ENCODE data around the gene FASN. TPM values are rescaled to one million over a fixed set of nuclear protein-coding genes. Genes with fewer than 3 reads are reported as not detected.
A peak's percentile ranks its signal among the peaks of the same experiment; 100 is the strongest.
"Not testable (repeated sequence)": the region's sequence is repeated elsewhere in the genome, so short reads cannot be mapped to it uniquely, and the experiment has no call there.

FASN gene
- total and polyA plus RNA-seq, 8 donors = 22.8 to 268 (median 81.6) TPM

DNA sequence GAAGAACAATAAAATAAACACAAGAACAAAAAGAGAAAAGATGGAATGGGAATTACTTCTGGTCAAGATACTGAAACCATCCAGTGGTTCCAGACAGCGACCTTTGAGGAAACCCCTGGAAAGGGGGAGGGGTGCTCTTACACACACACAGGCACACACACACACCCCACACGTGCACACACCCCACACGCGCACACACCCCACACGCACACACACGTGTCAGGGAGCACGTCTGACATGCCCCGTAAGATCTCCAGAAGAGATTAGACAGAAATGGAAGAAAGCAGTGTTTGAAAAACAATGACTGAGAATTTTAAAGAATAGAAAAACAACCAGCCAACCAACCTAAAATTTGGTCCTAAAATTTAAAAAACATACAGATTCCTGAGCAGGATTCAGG, 45.3 kb upstream of the FASN start:
- no peaks in the 10 kb centered on the region for H3K27me3 ChIP-seq
- intact Hi-C loops (cut with DNase I; ENCODE audit: low total_unique reads) = no loop called here
- no peak overlapping the region for H3K4me3 ChIP-seq
- WGBS, 5 donors = 82 to 94% (median 89%) methylated on average over 8 of the region's 8 CpGs
- H3K4me1 ChIP-seq = no peaks in the 10 kb centered on the region
- no peaks in the 10 kb centered on the region for H3K9me3 ChIP-seq
- H3K27ac ChIP-seq = no peak overlapping the region
- DNase-seq = no peak
- TF ChIP-seq CTCF (IDR thresholded peaks at IDR 0.05) (no peak), EP300 (IDR thresholded peaks at IDR 0.05) (no peak), POLR2AphosphoS5 (IDR thresholded peaks at IDR 0.05) (no peak), POLR2A (IDR thresholded peaks at IDR 0.05) (no peak)
- peaks cover 0 to 20% (median 9%) of the 10 kb centered on the region in 4 donors for H3K36me3 ChIP-seq

DNA sequence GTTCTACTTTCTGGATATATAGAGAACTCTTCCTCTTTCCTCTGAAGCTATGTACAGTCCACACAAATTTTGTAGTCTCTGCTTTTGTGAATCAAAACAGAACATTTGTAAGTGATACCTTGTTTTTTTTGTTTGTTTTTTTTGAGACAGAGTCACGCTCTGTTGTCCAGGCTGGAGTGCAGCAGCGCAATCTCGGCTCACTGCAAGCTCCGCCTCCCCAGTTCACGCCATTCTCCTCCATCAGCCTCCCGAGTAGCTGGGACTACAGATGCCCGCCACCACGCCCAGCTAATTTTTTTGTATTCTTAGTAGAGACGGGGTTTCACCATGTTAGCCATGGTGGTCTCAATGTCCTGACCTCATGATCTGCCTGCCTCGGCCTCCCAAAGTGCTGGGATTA, 41.9 kb upstream of the FASN start:
- intact Hi-C loops (cut with DNase I; ENCODE audit: low total_unique reads); H3K36me3 ChIP-seq; DNase-seq; H3K27me3 ChIP-seq; H3K27ac ChIP-seq; H3K9me3 ChIP-seq; H3K4me1 ChIP-seq; H3K4me3 ChIP-seq: not testable (repeated sequence)
- WGBS, 5 donors = 85 to 94% (median 90%) methylated on average over 10 of the region's 10 CpGs

DNA sequence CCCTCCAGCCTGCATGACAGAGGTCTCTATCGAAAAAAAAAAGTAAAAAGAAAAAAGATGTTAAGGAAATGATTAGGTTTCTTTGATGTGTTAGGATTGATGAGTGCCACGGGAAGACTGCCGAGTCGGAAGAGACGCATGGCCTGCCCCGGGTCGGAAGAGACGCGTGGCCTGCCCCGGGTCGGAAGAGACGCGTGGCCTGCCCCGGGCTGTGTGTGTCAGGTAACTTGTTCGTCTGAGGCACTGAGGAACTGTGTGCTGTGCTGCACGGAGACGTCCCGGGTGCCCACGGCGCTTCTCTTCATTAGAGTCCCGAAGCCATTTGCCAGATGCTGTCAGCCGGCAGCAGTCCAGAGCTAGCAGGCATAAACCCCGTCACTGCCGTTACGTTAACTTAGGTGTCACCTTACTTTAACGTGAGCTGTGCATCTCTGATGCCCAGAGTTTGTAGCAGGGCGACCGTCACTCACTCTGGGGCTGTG, 40.5 kb upstream of the FASN start:
- 91 to 95% (median 93%) methylated on average over 25 to 28 of the region's 28 CpGs for WGBS, 5 donors
- no peak for TF ChIP-seq POLR2AphosphoS5 (IDR thresholded peaks at IDR 0.05)
- no peak for TF ChIP-seq EP300 (IDR thresholded peaks at IDR 0.05)
- no peak for TF ChIP-seq CTCF (IDR thresholded peaks at IDR 0.05)
- TF ChIP-seq POLR2A (IDR thresholded peaks at IDR 0.05) = no peak

GRCh38 chr17:82134101-82134500, 36.1 kb upstream of the FASN start:
- 42 to 72% (median 52%) methylated on average over 11 of the region's 11 CpGs for WGBS, 5 donors
- Histone ChIP-seq H3K9me3 (no peaks in the 10 kb centered on the region), H3K27me3 (no peaks in the 10 kb centered on the region), H3K4me1 (peaks cover 0 to 10% (median 0%) of the 10 kb centered on the region in 4 donors), H3K4me3 (no peak overlapping the region), H3K27ac (peak overlapping the region; percentile 56 to 81 (median 70)), H3K36me3 (peaks cover 0 to 8% (median 3%) of the 10 kb centered on the region in 4 donors)
- intact Hi-C loops (cut with DNase I; ENCODE audit: low total_unique reads) = no loop called here
- peak in 2 of 3 donors; percentile 75 to 78 for TF ChIP-seq POLR2AphosphoS5 (IDR thresholded peaks at IDR 0.05)
- TF ChIP-seq CTCF (IDR thresholded peaks at IDR 0.05) = no peak
- TF ChIP-seq POLR2A (IDR thresholded peaks at IDR 0.05) = peak in 1 of 4 donors; percentile 21
- no peak for TF ChIP-seq EP300 (IDR thresholded peaks at IDR 0.05)
- peak in 1 of 2 donors; percentile 79 for DNase-seq

More for the DNA sequence above, 40.5 kb upstream of the FASN start:
- H3K27ac ChIP-seq = no peak overlapping the region
- intact Hi-C loops (cut with DNase I; ENCODE audit: low total_unique reads) = no loop called here
- no peak for DNase-seq
- no peaks in the 10 kb centered on the region for H3K9me3 ChIP-seq
- no peaks in the 10 kb centered on the region for H3K27me3 ChIP-seq
- H3K4me1 ChIP-seq = peaks cover 0 to 9% (median 0%) of the 10 kb centered on the region in 4 donors
- H3K4me3 ChIP-seq = no peak overlapping the region
- peaks cover 0 to 8% (median 3%) of the 10 kb centered on the region in 4 donors for H3K36me3 ChIP-seq

GRCh38 chr17:82133166-82133953, 35.3 kb upstream of the FASN start:
- DNase-seq; H3K9me3 ChIP-seq; intact Hi-C loops (cut with DNase I; ENCODE audit: low total_unique reads); H3K4me1 ChIP-seq; H3K27me3 ChIP-seq; H3K4me3 ChIP-seq; H3K36me3 ChIP-seq: not testable (repeated sequence)
- peak overlapping the region in 4 of 5 donors; percentile 64 to 81 (median 72) for H3K27ac ChIP-seq
- WGBS, 5 donors = 76 to 92% (median 87%) methylated on average over 8 of the region's 8 CpGs
